Activated T-cell treated with anti-CD3 and anti-CD28 coated beads, Interleukin-2, amount 50 U/mL, for 24 hours (primary cell): ENCODE data around the gene PHLDA1.

Experiments
- DNase-seq: peaks from one replicate; pipeline ENCODE4 v3.0.0-alpha.2; 2020
- H3K27ac Mint-ChIP-seq: 2 replicates; pipeline ENCODE4 v1.8.0; 2020; ENCODE audit warnings: mild to moderate bottlenecking, mixed read lengths
- H3K27me3 Mint-ChIP-seq: 2 replicates; pipeline ENCODE4 v1.8.0; 2020; ENCODE audit warnings: mixed read lengths
- H3K36me3 Mint-ChIP-seq: 2 replicates; pipeline ENCODE4 v1.8.0; 2020; ENCODE audit warnings: low read depth, mixed read lengths
- H3K4me1 Mint-ChIP-seq: 2 replicates; pipeline ENCODE4 v1.8.0; 2020; ENCODE audit warnings: low read depth, mixed read lengths
- H3K4me3 Mint-ChIP-seq: 2 replicates; pipeline ENCODE4 v1.8.0; 2020; ENCODE audit warnings: mild to moderate bottlenecking, moderate library complexity, mixed read lengths
- H3K9me3 Mint-ChIP-seq: 2 replicates; pipeline ENCODE4 v1.8.0; 2020; ENCODE audit warnings: mixed read lengths

PHLDA1 gene

GRCh38 chr12:76030341-76031080 lies 1.1 kb downstream of the PHLDA1 start:
- peak overlapping the region; percentile 98 for H3K27ac Mint-ChIP-seq
- H3K9me3 Mint-ChIP-seq: no peaks in the 10 kb centered on the region
- no peaks in the 10 kb centered on the region for H3K27me3 Mint-ChIP-seq
- H3K4me1 Mint-ChIP-seq: peaks cover 62% of the 10 kb centered on the region
- peak; percentile 79 for DNase-seq
- peaks cover 61% of the 10 kb centered on the region for H3K36me3 Mint-ChIP-seq
- H3K4me3 Mint-ChIP-seq: peak overlapping the region; percentile 95

GRCh38 chr12:76029982-76030340 lies 1.6 kb downstream of the PHLDA1 start:
- Mint-ChIP-seq H3K27ac (peak overlapping the region; percentile 98), H3K4me3 (peak overlapping the region; percentile 95), H3K4me1 (peaks cover 63% of the 10 kb centered on the region), H3K36me3 (peaks cover 61% of the 10 kb centered on the region), H3K27me3 (no peaks in the 10 kb centered on the region), H3K9me3 (no peaks in the 10 kb centered on the region)
- no peak for DNase-seq

- peaks cover 61% of the 10 kb centered on the region for H3K36me3 Mint-ChIP-seq
These were observed 2.9 kb downstream of the PHLDA1 start for GRCh38 chr12:76028571-76029277.

GRCh38 chr12:76026643-76027063 lies 4.9 kb downstream of the PHLDA1 start:
- DNase-seq: no peak
- H3K36me3 Mint-ChIP-seq: peaks cover 51% of the 10 kb centered on the region
- peak overlapping the region; percentile 61 for H3K4me3 Mint-ChIP-seq
- peak overlapping the region; percentile 70 for H3K27ac Mint-ChIP-seq
- H3K9me3 Mint-ChIP-seq: no peaks in the 10 kb centered on the region
- no peaks in the 10 kb centered on the region for H3K27me3 Mint-ChIP-seq
- peaks cover 55% of the 10 kb centered on the region for H3K4me1 Mint-ChIP-seq

More at GRCh38 chr12:76028571-76029277, 2.9 kb downstream of the PHLDA1 start:
- Mint-ChIP-seq H3K9me3 (no peaks in the 10 kb centered on the region), H3K4me1 (peaks cover 62% of the 10 kb centered on the region), H3K27me3 (no peaks in the 10 kb centered on the region), H3K4me3 (peak overlapping the region; percentile 95), H3K27ac (peak overlapping the region; percentile 98)
- no peak for DNase-seq

- H3K4me3 Mint-ChIP-seq: no peak overlapping the region
- peaks cover 2% of the 10 kb centered on the region for H3K9me3 Mint-ChIP-seq
- H3K36me3 Mint-ChIP-seq: peaks cover 49% of the 10 kb centered on the region
- H3K27me3 Mint-ChIP-seq: no peaks in the 10 kb centered on the region
- no peak for DNase-seq
- peak overlapping the region; percentile 50 for H3K27ac Mint-ChIP-seq
- H3K4me1 Mint-ChIP-seq: peaks cover 62% of the 10 kb centered on the region
These were observed 5.7 kb downstream of the PHLDA1 start for GRCh38 chr12:76025601-76026575.

- DNase-seq: no peak
- no peaks in the 10 kb centered on the region for H3K27me3 Mint-ChIP-seq
- peaks cover 41% of the 10 kb centered on the region for H3K36me3 Mint-ChIP-seq
- H3K27ac Mint-ChIP-seq: peak overlapping the region; percentile 23
- H3K4me1 Mint-ChIP-seq: peaks cover 70% of the 10 kb centered on the region
- peaks cover 2% of the 10 kb centered on the region for H3K9me3 Mint-ChIP-seq
- H3K4me3 Mint-ChIP-seq: no peak overlapping the region
These were observed 6.5 kb downstream of the PHLDA1 start for GRCh38 chr12:76024942-76025600.

GRCh38 chr12:76024102-76024781 lies 7.3 kb downstream of the PHLDA1 start:
- no peak overlapping the region for H3K27ac Mint-ChIP-seq
- no peak for DNase-seq
- H3K4me3 Mint-ChIP-seq: no peak overlapping the region
- H3K9me3 Mint-ChIP-seq: peaks cover 2% of the 10 kb centered on the region
- H3K4me1 Mint-ChIP-seq: peaks cover 78% of the 10 kb centered on the region
- peaks cover 33% of the 10 kb centered on the region for H3K36me3 Mint-ChIP-seq
- no peaks in the 10 kb centered on the region for H3K27me3 Mint-ChIP-seq

- Mint-ChIP-seq H3K4me1 (peaks cover 78% of the 10 kb centered on the region), H3K27ac (peak overlapping the region; percentile 74), H3K9me3 (peaks cover 2% of the 10 kb centered on the region), H3K4me3 (no peak overlapping the region), H3K36me3 (peaks cover 22% of the 10 kb centered on the region), H3K27me3 (no peaks in the 10 kb centered on the region)
- DNase-seq: no peak
These were observed 8.4 kb downstream of the PHLDA1 start for GRCh38 chr12:76023069-76023690.

GRCh38 chr12:76022506-76022905 lies 9.1 kb downstream of the PHLDA1 start:
- DNase-seq: no peak
- Mint-ChIP-seq H3K4me1 (peaks cover 78% of the 10 kb centered on the region), H3K9me3 (peaks cover 2% of the 10 kb centered on the region), H3K27ac (peak overlapping the region; percentile 74), H3K27me3 (no peaks in the 10 kb centered on the region), H3K36me3 (peaks cover 17% of the 10 kb centered on the region), H3K4me3 (no peak overlapping the region)

- peak; percentile 62 for DNase-seq
- Mint-ChIP-seq H3K27me3 (no peaks in the 10 kb centered on the region), H3K27ac (peak overlapping the region; percentile 100), H3K9me3 (peaks cover 2% of the 10 kb centered on the region), H3K4me3 (peak overlapping the region; percentile 74), H3K4me1 (peaks cover 70% of the 10 kb centered on the region), H3K36me3 (peaks cover 2% of the 10 kb centered on the region)
These were observed 10.6 kb downstream of the PHLDA1 start for GRCh38 chr12:76020731-76021672.

GRCh38 chr12:76020281-76020680 lies 11.3 kb downstream of the PHLDA1 start:
- H3K27ac Mint-ChIP-seq: peak overlapping the region; percentile 100
- H3K36me3 Mint-ChIP-seq: no peaks in the 10 kb centered on the region
- DNase-seq: peak; percentile 79
- H3K27me3 Mint-ChIP-seq: no peaks in the 10 kb centered on the region
- H3K9me3 Mint-ChIP-seq: peaks cover 2% of the 10 kb centered on the region
- peak overlapping the region; percentile 74 for H3K4me3 Mint-ChIP-seq
- peaks cover 70% of the 10 kb centered on the region for H3K4me1 Mint-ChIP-seq

GRCh38 chr12:76018672-76019071 lies 12.9 kb downstream of the PHLDA1 start:
- Mint-ChIP-seq H3K27me3 (no peaks in the 10 kb centered on the region), H3K9me3 (peaks cover 2% of the 10 kb centered on the region), H3K4me1 (peaks cover 69% of the 10 kb centered on the region), H3K27ac (no peak overlapping the region), H3K4me3 (no peak overlapping the region), H3K36me3 (no peaks in the 10 kb centered on the region)
- DNase-seq: no peak
